ENCODE measurements around the gene SRGAP1.
"Not testable (repeated sequence)": the region's sequence is repeated elsewhere in the genome, so short reads cannot be mapped to it uniquely, and the experiment has no call there.

The SRGAP1 gene

DNA sequence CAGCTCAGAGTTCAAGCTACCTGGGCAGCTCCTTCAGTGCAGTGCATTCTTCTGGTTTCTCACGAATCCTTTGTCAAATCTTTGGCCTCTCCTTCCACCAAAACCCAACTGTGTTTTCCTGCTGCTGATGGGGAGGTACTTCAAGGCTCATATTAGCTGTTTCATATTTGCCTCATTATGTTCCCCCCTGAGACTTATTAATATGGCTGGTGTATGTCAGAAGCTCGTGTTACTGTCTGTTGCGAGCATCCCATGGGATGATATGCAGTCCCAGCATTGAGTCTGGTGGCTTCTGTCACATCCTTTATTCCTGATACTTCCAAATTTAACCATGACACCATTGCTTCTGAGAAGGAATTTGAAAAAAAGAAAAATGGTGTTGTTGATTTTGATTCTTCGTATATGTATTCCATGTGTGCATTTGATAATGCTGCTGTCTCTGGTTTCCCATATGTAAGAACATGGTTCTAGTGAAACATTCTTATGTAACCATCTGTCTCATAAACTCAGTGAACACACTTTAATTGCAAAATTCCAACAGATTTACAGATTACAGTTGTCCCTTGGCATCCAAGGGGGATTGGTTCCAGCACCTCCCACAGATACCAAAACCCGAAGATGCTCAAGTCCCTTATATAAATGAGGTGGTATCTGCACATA lies 228.5 kb downstream of the SRGAP1 start:
- Histone ChIP-seq H4K20me1 (ENCODE audit: insufficient read depth, low read length) (no peaks in the 10 kb centered on the region), H3K4me2 (ENCODE audit: insufficient read depth, low read length) (no peak overlapping the region), H3K4me1 (ENCODE audit: insufficient read depth, low read length) (no peaks in the 10 kb centered on the region), H3K36me3 (ENCODE audit: insufficient read depth, low read length) (no peaks in the 10 kb centered on the region), H3K27me3 (ENCODE audit: insufficient read depth, low read length, poor library complexity) (no peaks in the 10 kb centered on the region), H3K27ac (ENCODE audit: low read length) (no peak overlapping the region), H3K9ac (ENCODE audit: low read depth, low read length) (no peak overlapping the region), H2AFZ (ENCODE audit: low read depth, low read length) (no peak overlapping the region), H3K79me2 (ENCODE audit: insufficient read depth, low read length) (no peaks in the 10 kb centered on the region), H3K4me3 (ENCODE audit: low read depth in 1 of 2, low read length in 2 of 2) (no peak overlapping the region), H3K9me3 (ENCODE audit: insufficient read depth, low read length, severe bottlenecking) (no peaks in the 10 kb centered on the region)
- ATAC-seq (ENCODE audit: insufficient read depth, low read depth) (no peak), DNase-seq (no peak)
- TF ChIP-seq, protein P1, sequence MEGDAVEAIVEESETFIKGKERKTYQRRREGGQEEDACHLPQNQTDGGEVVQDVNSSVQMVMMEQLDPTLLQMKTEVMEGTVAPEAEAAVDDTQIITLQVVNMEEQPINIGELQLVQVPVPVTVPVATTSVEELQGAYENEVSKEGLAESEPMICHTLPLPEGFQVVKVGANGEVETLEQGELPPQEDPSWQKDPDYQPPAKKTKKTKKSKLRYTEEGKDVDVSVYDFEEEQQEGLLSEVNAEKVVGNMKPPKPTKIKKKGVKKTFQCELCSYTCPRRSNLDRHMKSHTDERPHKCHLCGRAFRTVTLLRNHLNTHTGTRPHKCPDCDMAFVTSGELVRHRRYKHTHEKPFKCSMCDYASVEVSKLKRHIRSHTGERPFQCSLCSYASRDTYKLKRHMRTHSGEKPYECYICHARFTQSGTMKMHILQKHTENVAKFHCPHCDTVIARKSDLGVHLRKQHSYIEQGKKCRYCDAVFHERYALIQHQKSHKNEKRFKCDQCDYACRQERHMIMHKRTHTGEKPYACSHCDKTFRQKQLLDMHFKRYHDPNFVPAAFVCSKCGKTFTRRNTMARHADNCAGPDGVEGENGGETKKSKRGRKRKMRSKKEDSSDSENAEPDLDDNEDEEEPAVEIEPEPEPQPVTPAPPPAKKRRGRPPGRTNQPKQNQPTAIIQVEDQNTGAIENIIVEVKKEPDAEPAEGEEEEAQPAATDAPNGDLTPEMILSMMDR (IDR thresholded peaks at IDR 0.05; ENCODE audit: borderline replicate concordance, extremely low read depth, low read length, poor library complexity, severe bottlenecking) = no peak
- no peak for TF ChIP-seq EZH2 (IDR thresholded peaks at IDR 0.05; ENCODE audit: borderline replicate concordance, low read depth, low read length, severe bottlenecking)

GRCh38 chr12:64076565-64076964 lies 232.1 kb downstream of the SRGAP1 start:
- H3K9ac ChIP-seq (ENCODE audit: low read depth, low read length); DNase-seq; H3K36me3 ChIP-seq (ENCODE audit: insufficient read depth, low read length); ATAC-seq (ENCODE audit: insufficient read depth, low read depth); H3K27ac ChIP-seq (ENCODE audit: low read length); H3K9me3 ChIP-seq (ENCODE audit: insufficient read depth, low read length, severe bottlenecking); H4K20me1 ChIP-seq (ENCODE audit: insufficient read depth, low read length); H3K79me2 ChIP-seq (ENCODE audit: insufficient read depth, low read length); H3K4me2 ChIP-seq (ENCODE audit: insufficient read depth, low read length); H3K4me3 ChIP-seq (ENCODE audit: low read depth in 1 of 2, low read length in 2 of 2); H2AFZ ChIP-seq (ENCODE audit: low read depth, low read length); H3K27me3 ChIP-seq (ENCODE audit: insufficient read depth, low read length, poor library complexity); H3K4me1 ChIP-seq (ENCODE audit: insufficient read depth, low read length): not testable (repeated sequence)

- Histone ChIP-seq H3K4me1 (ENCODE audit: insufficient read depth, low read length) (no peaks in the 10 kb centered on the region), H3K27me3 (ENCODE audit: insufficient read depth, low read length, poor library complexity) (no peaks in the 10 kb centered on the region), H3K79me2 (ENCODE audit: insufficient read depth, low read length) (no peaks in the 10 kb centered on the region), H3K27ac (ENCODE audit: low read length) (no peak overlapping the region), H3K9me3 (ENCODE audit: insufficient read depth, low read length, severe bottlenecking) (no peaks in the 10 kb centered on the region), H4K20me1 (ENCODE audit: insufficient read depth, low read length) (no peaks in the 10 kb centered on the region), H3K4me2 (ENCODE audit: insufficient read depth, low read length) (no peak overlapping the region), H3K36me3 (ENCODE audit: insufficient read depth, low read length) (no peaks in the 10 kb centered on the region), H2AFZ (ENCODE audit: low read depth, low read length) (no peak overlapping the region), H3K9ac (ENCODE audit: low read depth, low read length) (no peak overlapping the region), H3K4me3 (ENCODE audit: low read depth in 1 of 2, low read length in 2 of 2) (no peak overlapping the region)
- DNase-seq (no peak), ATAC-seq (ENCODE audit: insufficient read depth, low read depth) (no peak)
- TF ChIP-seq EZH2 (IDR thresholded peaks at IDR 0.05; ENCODE audit: borderline replicate concordance, low read depth, low read length, severe bottlenecking) = no peak
- TF ChIP-seq, protein P1 (IDR thresholded peaks at IDR 0.05; ENCODE audit: borderline replicate concordance, extremely low read depth, low read length, poor library complexity, severe bottlenecking) = peak; percentile 28
Observed at GRCh38 chr12:64077922-64078321, 233.4 kb downstream of the SRGAP1 start.

GRCh38 chr12:64080319-64081007 lies 236.0 kb downstream of the SRGAP1 start:
- Histone ChIP-seq H3K4me2 (ENCODE audit: insufficient read depth, low read length) (no peak overlapping the region), H4K20me1 (ENCODE audit: insufficient read depth, low read length) (no peaks in the 10 kb centered on the region), H3K36me3 (ENCODE audit: insufficient read depth, low read length) (no peaks in the 10 kb centered on the region), H3K9ac (ENCODE audit: low read depth, low read length) (no peak overlapping the region), H2AFZ (ENCODE audit: low read depth, low read length) (no peak overlapping the region), H3K79me2 (ENCODE audit: insufficient read depth, low read length) (no peaks in the 10 kb centered on the region), H3K4me3 (ENCODE audit: low read depth in 1 of 2, low read length in 2 of 2) (no peak overlapping the region), H3K27ac (ENCODE audit: low read length) (no peak overlapping the region), H3K4me1 (ENCODE audit: insufficient read depth, low read length) (no peaks in the 10 kb centered on the region), H3K27me3 (ENCODE audit: insufficient read depth, low read length, poor library complexity) (no peaks in the 10 kb centered on the region), H3K9me3 (ENCODE audit: insufficient read depth, low read length, severe bottlenecking) (no peaks in the 10 kb centered on the region)
- no peak for ATAC-seq (ENCODE audit: insufficient read depth, low read depth)
- TF ChIP-seq, protein P1 (IDR thresholded peaks at IDR 0.05; ENCODE audit: borderline replicate concordance, extremely low read depth, low read length, poor library complexity, severe bottlenecking) = no peak
- TF ChIP-seq EZH2 (IDR thresholded peaks at IDR 0.05; ENCODE audit: borderline replicate concordance, low read depth, low read length, severe bottlenecking) = no peak
- no peak for DNase-seq

All from DND-41 (cell line).